Lower leg skin (tissue), 4 donors: ENCODE measurements around the gene LINGO3. TPM values are rescaled to one million over a fixed set of nuclear protein-coding genes. Genes with fewer than 3 reads are reported as not detected.

Source experiments
- DNase-seq, 2 donors: peaks; one replicate each; pipeline ENCODE4 v3.0.0-alpha.2; 2019; ENCODE audit warnings: low spot score in 2 of 2
- H3K4me3 ChIP-seq: fragments of 200-600 bp; sonication (generic); 2 replicates; pipeline ENCODE4 v1.5.1; 2017; ENCODE audit warnings: mild to moderate bottlenecking, low read depth; ENCODE audit not compliant: poor library complexity, severe bottlenecking
- CTCF ChIP-seq, 3 donors: fragments of 450-650 bp; IDR thresholded peaks; one replicate each; pipeline ENCODE4 v1.5.1; 2016; ENCODE audit warnings: antibody characterized with exemption in 3 of 3, mild to moderate bottlenecking in 3 of 3, moderate library complexity in 2 of 3
- POLR2A ChIP-seq, 2 donors: fragments of 450-650 bp; IDR thresholded peaks; one replicate each; pipeline ENCODE4 v1.6.1; 2016 to 2017; ENCODE audit warnings: antibody characterized with exemption in 2 of 2, mild to moderate bottlenecking in 1 of 2, moderate library complexity in 1 of 2
- WGBS, 2 donors: methylation state at CpG; one replicate each; pipeline ENCODE4 v1.1.5; 2018; 5-methylcytosine and 5-hydroxymethylcytosine counted together
- intact Hi-C: fragments of 100-400 bp; cut with DNase I; formaldehyde crosslinking; loops from one replicate; pipeline ENCODE4 v1.15.0; 2023; ENCODE audit warnings: low total_unique reads
- total RNA-seq, 4 donors: library from RNA; depleted of rRNA; stranded (reverse); fragments of >200 nt; gene quantifications; one replicate each; pipeline ENCODE4 v1.1.0, GENCODE V29; 2016

The LINGO3 gene
- under 1 TPM in 1 of 4 donors, not detected in 3; 0.26 TPM for total RNA-seq

DNA sequence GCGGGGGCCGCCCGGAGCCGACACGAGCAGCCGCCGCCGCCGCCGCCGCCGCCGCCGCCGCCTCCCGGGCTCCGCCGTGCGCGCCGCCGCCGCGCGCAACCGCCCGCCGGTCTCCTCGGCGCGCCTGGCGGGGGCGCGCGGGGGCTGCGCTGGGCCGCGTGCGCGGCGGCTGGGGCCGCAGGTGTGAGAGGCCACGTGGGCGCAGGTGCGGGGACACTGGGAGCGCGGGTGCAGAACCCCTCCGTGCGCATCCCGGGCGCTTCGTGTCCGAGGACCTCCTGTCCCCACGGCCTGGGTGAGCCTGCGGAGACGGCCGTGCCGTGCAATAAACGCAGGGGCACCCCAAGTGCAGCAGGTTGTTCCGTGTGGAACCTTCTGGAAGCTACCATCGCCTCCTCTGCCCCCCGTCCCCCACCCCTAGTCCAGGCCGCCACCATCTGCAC is at the start of gene LINGO3:
Gene LINGO3 (minus strand): TSS at position 41 of the 443 bp plus-strand sequence. CDS start 16,378 bp downstream, outside the sequence.
- H3K4me3 ChIP-seq: no peak within 1 kb of the TSS
- intact Hi-C loops: no loop called here
- 9 to 52% methylated on average over 3 to 58 of the region's 63 CpGs for WGBS, 2 donors
- TF ChIP-seq POLR2A (IDR thresholded peaks at IDR 0.05) (no peak), CTCF (IDR thresholded peaks at IDR 0.05) (no peak)
- no peak for DNase-seq

DNA sequence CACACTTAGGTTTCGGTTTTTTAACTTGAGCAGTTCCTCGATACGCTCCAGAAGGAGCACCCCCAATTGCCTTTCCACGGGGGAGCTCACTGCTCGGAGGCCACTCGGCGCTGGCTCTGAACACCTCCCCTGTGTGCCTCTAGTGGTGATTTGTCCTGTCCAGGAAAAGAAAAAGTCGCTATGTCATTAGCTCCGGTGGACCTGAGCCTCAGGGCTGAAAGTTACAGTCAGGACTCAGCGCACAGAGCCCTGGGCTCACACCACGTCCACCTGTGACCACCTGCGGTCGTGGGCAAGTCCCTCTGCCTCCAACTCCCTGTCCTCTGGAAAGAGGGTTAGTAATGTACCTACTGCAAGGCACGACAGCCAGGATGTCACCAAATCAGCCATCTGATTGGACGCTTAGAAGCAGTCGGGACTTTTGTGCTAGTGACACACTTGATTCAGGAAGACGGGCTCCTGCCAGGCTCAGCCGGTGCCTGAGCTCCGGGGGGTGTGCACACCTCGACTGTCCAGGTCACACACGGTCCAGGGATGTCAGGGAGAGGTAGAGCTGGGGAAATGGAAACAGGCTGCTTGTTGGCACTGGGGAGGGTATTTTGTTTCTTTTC is 48.2 kb upstream of the LINGO3 start:
- TF ChIP-seq CTCF (IDR thresholded peaks at IDR 0.05) (no peak), POLR2A (IDR thresholded peaks at IDR 0.05) (no peak)
- H3K4me3 ChIP-seq: no peak overlapping the region
- 80% methylated on average over 21 of the region's 21 CpGs for WGBS, 2 donors
- DNase-seq: no peak
- intact Hi-C loops: no loop called here

GRCh38 chr19:2355168-2356035 is 47.4 kb upstream of the LINGO3 start:
- intact Hi-C loops: no loop called here
- 76 to 79% methylated on average over 24 of the region's 24 CpGs for WGBS, 2 donors
- TF ChIP-seq CTCF (IDR thresholded peaks at IDR 0.05) (no peak), POLR2A (IDR thresholded peaks at IDR 0.05) (no peak)
- DNase-seq: no peak
- H3K4me3 ChIP-seq: no peak overlapping the region

DNA sequence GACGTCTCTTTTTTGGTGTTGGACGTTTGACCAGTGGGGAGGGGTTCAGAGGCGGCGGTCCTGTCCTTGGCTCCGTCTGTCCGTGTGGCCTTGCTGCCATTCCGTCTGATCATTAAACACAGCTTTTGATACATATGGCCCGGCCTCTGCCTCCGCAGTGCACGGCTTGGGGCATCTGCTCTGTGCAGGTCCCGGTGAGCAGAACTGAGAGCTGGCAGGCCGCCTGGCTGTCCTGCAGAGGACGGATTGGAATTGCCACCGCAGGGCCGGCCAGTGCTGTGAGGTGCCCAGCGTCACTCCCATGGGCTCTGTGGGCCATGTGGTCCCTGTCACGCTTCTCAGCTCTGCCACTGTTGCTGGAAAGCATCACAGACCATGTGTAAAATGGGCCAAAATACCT is 46.7 kb upstream of the LINGO3 start:
- 89% methylated on average over 16 to 17 of the region's 17 CpGs for WGBS, 2 donors
- TF ChIP-seq POLR2A (IDR thresholded peaks at IDR 0.05) (no peak), CTCF (IDR thresholded peaks at IDR 0.05) (no peak)
- H3K4me3 ChIP-seq: no peak overlapping the region
- intact Hi-C loops: no loop called here
- DNase-seq: no peak

GRCh38 chr19:2353887-2354592 is 46.1 kb upstream of the LINGO3 start:
- TF ChIP-seq POLR2A (IDR thresholded peaks at IDR 0.05) (no peak), CTCF (IDR thresholded peaks at IDR 0.05) (no peak)

More at GRCh38 chr19:2353887-2354592, 46.1 kb upstream of the LINGO3 start:
- intact Hi-C loops: no loop called here
- WGBS, 2 donors: 88 to 93% methylated on average over 23 to 32 of the region's 34 CpGs
- no peak overlapping the region for H3K4me3 ChIP-seq
- DNase-seq: no peak
